GM19328 (cell line): ENCODE results near the gene SLC25A10.
"Not testable (repeated sequence)": the region's sequence is repeated elsewhere in the genome, so short reads cannot be mapped to it uniquely, and the experiment has no call there.

Source experiments
- ATAC-seq: cut with Tn5 transposase; IDR thresholded peaks from one replicate; pipeline ENCODE4 v1.9.1; 2021; ENCODE audit warnings: mild to moderate bottlenecking, moderate library complexity; ENCODE audit not compliant: unreplicated experiment

SLC25A10 gene, protein sequence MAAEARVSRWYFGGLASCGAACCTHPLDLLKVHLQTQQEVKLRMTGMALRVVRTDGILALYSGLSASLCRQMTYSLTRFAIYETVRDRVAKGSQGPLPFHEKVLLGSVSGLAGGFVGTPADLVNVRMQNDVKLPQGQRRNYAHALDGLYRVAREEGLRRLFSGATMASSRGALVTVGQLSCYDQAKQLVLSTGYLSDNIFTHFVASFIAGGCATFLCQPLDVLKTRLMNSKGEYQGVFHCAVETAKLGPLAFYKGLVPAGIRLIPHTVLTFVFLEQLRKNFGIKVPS

GRCh38 chr17:81711814-81712467 is at the start of gene SLC25A10:
SLC25A10 (plus strand) TSS chr17:81712284; CDS start chr17:81712427, 143 bp downstream.
- peak; percentile 51 for ATAC-seq

DNA sequence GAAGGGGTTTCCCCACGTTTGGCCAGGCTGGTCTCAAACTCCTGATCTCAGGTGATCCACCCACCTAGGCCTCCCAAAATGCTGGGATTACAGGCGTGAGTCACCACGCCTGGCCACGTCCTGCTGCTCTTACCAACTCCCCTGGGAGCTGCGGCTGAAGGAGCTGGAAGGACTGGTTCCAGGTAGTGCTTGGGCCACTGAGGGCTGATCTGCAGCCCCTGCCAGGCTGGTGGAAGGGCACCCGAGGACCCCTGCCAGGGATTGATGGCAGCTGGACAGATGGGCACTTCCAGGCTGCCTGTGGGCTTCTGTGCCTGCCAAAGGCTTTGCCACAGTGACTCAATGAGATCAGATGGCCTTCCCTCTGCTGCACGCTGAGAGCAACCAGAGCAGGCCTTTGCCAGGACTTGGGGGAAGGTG is 48.0 kb upstream of the SLC25A10 start:
- no peak for ATAC-seq

DNA sequence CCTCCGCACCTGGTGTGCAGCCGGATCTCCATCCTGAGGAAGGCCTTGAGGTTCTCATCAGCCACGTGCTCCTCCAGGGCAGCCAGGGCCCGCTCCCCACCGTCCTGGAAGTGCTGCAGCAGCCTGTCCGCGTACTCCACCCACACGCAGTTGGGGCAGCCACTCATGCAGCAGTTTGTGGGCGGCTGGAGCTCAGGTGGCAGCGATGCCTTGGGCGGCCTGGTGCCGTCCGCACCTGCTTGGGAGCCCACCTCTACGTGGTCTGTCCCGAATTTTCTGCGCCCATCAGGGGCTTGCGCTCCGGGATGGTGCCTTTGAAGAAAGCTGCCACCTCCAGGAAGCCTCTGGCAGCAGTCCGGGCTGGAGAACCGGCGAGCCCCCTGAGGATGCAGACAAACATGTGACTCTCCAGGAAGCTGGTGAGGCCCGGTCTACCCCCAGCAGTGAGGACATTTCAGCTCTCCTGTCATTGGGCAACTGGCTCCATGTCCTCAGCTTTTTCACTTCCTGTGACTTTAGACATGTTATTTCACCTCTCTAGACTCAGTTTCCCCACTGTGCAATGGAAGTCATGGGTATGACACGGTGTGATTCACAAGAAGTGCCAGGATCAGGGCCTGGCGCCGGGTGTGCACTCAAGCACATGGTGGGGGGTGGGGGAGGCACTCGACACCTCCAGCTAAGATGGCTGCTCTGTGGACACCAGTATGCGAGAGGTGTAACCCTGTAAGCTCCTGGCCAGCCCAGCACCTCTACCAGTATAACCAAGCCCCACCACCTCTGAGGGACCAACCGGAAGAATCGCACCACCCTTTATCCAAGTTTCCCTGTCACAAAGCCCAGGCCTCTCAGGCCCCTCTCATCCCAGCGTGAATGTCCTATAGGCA is 46.6 kb upstream of the SLC25A10 start:
- ATAC-seq, result no peak

DNA sequence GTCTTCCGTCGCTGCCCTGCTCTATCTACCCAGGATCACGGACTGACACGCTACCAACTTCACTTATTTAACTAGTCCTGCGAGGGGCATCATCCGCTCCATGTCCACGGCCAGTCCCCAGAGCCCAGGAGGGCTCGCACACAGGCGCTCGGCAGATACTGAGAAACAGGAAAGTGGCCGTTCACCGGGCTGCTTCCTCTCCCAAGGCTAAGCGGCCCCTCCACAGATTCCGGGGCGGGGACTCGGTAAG is 46.1 kb upstream of the SLC25A10 start:
- peak; percentile 11 for ATAC-seq

DNA sequence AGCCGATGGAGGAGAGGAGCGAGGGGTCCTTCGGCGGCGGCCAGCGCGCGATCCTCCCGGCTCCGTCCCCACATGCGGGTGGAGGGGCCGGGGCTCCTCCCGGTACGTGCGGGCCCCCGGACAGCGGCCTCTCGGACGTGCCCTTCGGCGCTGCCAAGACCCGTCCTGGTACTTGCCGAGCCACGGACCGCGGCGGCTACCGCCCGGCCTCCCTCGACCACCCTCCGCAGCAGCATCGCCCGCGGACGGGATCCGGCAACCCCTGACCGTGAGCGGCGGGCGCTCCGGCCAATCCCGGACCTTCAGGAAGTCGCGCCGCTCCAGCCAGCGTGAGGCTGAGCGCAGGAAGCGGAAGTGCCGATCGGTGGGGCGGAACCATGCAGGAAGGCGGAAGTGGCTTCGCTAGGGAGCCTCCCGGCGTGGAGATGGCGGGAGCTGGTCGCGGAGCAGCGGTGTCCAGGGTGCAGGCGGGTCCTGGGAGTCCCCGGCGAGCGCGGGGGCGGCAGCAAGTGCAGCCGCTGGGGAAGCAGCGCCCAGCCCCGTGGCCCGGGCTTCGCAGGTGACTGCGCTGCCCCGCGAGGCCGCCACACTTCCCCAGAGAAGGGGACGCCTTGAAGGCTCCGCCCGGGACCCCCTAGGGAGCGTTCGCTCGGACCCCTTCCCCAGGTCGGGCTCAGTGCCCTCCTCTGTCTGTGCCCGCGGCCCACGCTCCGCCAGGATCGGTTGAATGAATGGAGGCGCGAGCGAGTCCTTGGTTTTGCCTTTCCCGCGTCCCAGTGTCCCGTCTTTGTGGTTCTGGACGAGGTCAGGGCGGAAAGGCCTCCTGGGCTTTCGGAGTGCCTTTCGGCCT is 45.5 kb upstream of the SLC25A10 start, which contains the start of the genes CCDC137 and OXLD1:
TSS of gene CCDC137 (plus strand) at position 396 of the 850 bp plus-strand sequence. CDS start at position 426, 30 bp downstream.
TSS of gene OXLD1 (minus strand) at position 264 of the 850 bp plus-strand sequence. CDS start at position 236, 28 bp downstream.
- peak; percentile 92 for ATAC-seq

DNA sequence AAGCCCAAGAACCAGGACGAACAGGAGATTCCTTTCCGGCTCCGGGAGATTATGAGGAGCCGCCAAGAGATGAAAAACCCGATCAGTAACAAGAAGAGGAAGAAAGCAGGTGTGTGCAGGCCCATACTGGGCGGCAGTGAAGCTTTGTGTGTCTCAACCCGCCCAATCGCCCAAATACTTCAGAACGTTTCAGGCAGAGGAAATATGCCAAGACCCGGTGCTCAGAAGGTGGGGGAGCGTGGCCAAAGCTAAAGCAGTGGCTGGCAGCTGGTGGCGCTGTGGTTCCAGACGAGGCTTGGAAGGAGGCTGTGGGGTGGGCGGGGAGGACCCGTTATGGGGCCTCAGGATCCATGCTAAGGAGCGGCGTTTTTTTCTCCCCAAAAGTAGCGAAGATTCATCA is 44.3 kb upstream of the SLC25A10 start:
- ATAC-seq, result no peak

- no peak for ATAC-seq
Measured at GRCh38 chr17:81672504-81672903, 39.6 kb upstream of the SLC25A10 start.

DNA sequence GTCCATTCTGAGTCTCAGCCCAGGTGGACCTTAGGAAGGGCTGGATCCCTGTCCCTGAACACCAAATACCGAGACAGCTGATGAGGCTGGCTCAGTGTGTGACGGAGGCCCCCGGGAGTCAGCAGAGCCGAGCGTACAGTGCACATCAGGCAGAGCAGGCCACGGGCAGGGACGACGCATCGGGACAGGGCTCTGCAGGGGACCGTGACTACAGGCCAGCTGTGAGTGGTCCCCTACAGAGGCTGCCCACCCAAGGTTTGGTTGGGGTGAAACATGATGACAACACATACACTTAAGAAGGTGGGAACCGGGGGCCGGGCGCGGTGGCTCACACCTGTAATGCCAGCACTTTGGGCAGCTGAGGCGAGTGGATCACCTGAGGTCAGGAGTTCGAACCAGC is 39.1 kb upstream of the SLC25A10 start:
- ATAC-seq, result no peak

GRCh38 chr17:81673561-81674258 is 38.4 kb upstream of the SLC25A10 start:
- ATAC-seq, result no peak

GRCh38 chr17:81675515-81676221 is 36.4 kb upstream of the SLC25A10 start:
- not testable (repeated sequence) for ATAC-seq

- no peak for ATAC-seq
Measured at GRCh38 chr17:81676906-81677305, 35.2 kb upstream of the SLC25A10 start.

DNA sequence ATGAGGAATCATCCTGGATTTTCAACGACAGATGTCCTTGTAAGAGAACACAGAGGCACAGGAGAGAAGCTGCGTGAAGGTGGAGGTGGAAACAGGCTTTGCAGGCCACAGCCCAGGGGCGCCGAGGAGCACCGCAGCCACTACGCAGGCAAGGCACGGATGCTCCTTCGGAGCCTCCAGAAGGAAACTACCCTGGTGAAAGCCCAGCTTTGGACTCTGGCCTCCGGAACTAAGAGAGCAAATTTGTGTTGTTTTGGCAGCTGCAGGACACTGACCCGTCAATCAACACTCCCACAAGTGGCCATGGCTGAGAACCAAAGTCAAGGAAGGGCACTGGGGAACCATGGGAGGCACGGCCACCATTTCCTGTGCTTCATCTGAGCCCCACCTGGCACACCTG is 31.9 kb upstream of the SLC25A10 start:
- ATAC-seq, result no peak

DNA sequence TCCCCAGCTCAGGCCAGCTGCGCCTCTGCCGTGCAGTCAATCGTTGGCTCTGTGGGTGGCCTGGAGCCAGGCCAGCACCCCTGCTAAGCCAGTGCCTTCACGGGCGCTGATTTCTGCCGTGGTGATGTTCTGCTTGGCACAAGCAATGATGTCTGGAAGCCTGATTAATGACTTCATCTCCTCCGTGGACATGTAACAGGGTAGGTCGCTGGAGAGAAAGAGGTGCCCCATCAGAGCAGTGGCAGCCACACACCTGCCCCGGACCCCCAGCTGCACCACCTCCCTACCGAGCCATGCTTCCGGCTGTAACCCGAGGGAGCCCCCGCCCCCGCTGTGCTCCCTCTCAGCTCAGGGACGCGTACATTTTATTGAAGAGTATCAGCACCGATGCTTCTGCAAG is 30.4 kb upstream of the SLC25A10 start:
- no peak for ATAC-seq

GRCh38 chr17:81682565-81683207 is 29.4 kb upstream of the SLC25A10 start:
- ATAC-seq, result no peak

DNA sequence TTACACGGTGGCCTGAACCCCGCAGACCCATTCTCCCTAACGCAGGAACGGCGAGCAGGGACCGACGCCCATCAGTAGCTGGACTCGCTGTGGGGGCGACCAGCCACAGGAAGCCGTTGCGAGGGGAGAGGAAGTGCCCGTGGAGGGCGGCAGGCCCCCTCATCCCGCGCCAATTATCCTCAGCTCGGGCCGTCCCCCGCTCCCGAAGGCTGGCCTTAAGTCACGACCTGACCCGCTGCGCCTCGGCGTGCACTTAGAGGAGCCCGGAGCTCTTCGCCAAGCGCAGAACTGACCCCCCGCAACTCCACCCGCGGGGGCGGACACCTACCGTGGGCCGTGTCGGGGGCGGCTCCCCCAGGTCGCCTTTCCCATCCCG is 28.9 kb upstream of the SLC25A10 start:
- ATAC-seq, result peak; percentile 21

DNA sequence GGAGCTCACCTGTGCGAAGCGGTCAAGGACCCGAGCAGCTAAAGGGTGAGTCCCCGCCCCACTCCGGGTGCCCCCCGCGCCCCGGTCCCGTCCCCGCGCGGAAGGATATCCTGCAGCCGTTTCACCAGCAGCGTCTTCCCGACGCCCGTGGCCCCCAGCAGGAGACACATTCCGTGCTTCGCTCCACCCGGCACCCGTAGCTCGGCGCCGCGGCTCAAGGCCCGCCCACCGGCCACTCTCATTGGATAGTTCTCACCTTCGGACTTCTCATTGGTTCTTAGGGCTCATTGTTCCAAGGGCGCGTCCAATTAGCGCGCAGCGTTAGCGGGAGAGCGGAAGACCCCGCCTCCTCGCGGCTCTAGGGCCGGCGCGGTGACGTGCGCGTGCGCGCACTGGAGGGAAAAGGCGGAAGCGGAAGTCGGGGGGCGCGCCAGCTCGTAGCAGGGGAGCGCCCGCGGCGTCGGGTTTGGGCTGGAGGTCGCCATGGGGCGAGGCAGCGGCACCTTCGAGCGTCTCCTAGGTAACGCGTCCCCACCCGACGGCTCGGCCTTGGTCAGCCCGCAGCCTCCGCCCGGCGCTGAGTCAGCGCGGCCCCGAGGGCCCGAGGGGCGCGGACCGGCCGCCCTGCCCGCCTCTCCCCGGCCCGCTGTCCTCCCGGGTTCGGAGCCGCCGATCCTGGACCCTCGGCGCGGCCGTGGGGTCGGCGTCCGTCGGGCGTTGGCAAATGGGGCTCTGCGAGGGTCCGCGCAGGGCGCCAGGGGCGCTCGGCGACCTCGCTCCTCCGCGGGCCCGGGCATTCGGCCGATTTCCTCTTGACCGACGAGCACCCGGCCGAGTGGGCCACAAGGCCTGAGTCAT is 28.3 kb upstream of the SLC25A10 start, which contains the start of the genes ARL16 and HGS:
TSS of gene ARL16 (minus strand) at position 214 of the 858 bp plus-strand sequence. CDS start at position 170, 44 bp downstream.
TSS of gene HGS (plus strand) at position 428 of the 858 bp plus-strand sequence. CDS start at position 484, 56 bp downstream.
- peak; percentile 94 for ATAC-seq

DNA sequence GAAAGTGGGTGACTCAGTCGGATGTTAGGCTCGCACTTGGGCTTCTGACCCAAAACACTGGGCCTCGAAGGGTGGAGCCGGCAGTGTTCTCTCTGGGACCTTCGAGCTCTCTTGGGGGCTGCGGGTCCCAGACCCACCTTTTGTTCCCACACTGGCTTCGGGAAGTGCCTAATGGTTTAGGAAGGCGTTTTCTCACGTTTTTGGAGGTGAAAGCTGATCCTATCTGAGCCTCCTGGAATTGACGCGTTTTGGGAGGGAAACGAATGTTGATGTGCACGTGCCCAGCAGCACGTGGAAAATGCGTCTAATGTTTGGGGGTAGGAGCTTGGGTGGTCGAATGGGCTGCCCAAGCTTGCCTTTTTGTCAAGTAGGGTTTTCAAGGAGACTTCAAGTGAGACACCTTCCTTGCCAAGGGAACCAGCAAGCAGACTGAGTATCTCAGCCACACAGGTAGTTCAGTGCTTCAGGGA is 27.6 kb upstream of the SLC25A10 start:
- ATAC-seq, result no peak

DNA sequence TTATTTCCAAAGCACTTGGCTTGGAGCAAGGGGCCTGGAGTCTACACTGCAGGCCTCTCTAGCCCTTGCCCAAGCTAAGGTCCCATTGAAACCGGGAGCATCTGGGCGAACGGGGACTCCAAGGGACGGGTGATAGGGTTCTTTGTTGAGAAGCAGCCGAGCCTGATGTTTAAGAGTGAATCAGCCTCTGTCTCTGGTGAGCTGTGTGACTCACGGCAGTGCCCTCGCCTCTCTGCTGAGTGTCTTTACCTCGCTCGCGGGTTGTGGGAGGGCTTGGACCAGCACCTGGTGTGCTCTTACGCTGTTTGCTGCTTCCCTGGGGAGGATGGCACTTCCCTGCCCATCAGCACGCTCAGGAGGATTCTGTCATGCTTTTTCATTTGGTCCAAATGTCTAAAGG is 27.0 kb upstream of the SLC25A10 start:
- no peak for ATAC-seq
